ENCODE results near the gene CHRM4. TPM values are rescaled to one million over a fixed set of nuclear protein-coding genes. Genes with fewer than 3 reads are reported as not detected.

CHRM4 gene
- polyA plus RNA-seq, 6 donors from 2014 or later: 0.27 to 0.94 (median 0.34) TPM; not detected in 1

- peaks cover 0 to 9% of the 10 kb centered on the region in 2 donors for H3K36me3 Mint-ChIP-seq
- peak; percentile 73 for DNase-seq
- no peaks in the 10 kb centered on the region for H3K9me3 Mint-ChIP-seq
- H3K27ac Mint-ChIP-seq: peak overlapping the region in 2 of 6 donors; percentile 70 to 78
- H3K27me3 Mint-ChIP-seq: peaks cover 25 to 47% (median 39%) of the 10 kb centered on the region in 3 donors
- H3K4me1 Mint-ChIP-seq: peaks cover 8 to 22% (median 17%) of the 10 kb centered on the region in 3 donors
- peak; percentile 84 to 85 for ATAC-seq (ENCODE audit: low read depth in 2 of 2)
- peak overlapping the region; percentile 57 to 85 (median 76) for H3K4me3 Mint-ChIP-seq
These were observed 1.1 kb upstream of the CHRM4 start for GRCh38 chr11:46392421-46393230.

- Mint-ChIP-seq H3K4me3 (peak overlapping the region in 1 of 8 donors; percentile 63), H3K36me3 (peaks cover 0 to 9% of the 10 kb centered on the region in 2 donors), H3K4me1 (peaks cover 8 to 22% (median 17%) of the 10 kb centered on the region in 3 donors), H3K27ac (no peak overlapping the region), H3K9me3 (peaks cover 0 to 2% (median 0%) of the 10 kb centered on the region in 7 donors), H3K27me3 (peaks cover 38 to 61% (median 54%) of the 10 kb centered on the region in 3 donors)
- no peak for DNase-seq
- ATAC-seq (ENCODE audit: low read depth in 2 of 2): no peak
These were observed 394 bp downstream of the CHRM4 start for GRCh38 chr11:46391186-46391577.

- no peak for ATAC-seq (ENCODE audit: low read depth in 2 of 2)
- Mint-ChIP-seq H3K4me3 (peak overlapping the region in 5 of 8 donors; percentile 24 to 63 (median 56)), H3K4me1 (peaks cover 8 to 22% (median 17%) of the 10 kb centered on the region in 3 donors), H3K27ac (peak overlapping the region in 1 of 6 donors; percentile 71), H3K9me3 (peaks cover 0 to 3% (median 0%) of the 10 kb centered on the region in 7 donors), H3K36me3 (peaks cover 0 to 14% of the 10 kb centered on the region in 2 donors), H3K27me3 (peaks cover 43 to 68% (median 60%) of the 10 kb centered on the region in 3 donors)
- DNase-seq: no peak
These were observed 1.0 kb downstream of the CHRM4 start for GRCh38 chr11:46390331-46391171.

GRCh38 chr11:46389450-46390330 lies 1.9 kb downstream of the CHRM4 start:
- DNase-seq (no peak), ATAC-seq (ENCODE audit: low read depth in 2 of 2) (peak; percentile 35 to 36)
- peak overlapping the region in 1 of 6 donors; percentile 26 for H3K27ac Mint-ChIP-seq
- peaks cover 0 to 3% (median 0%) of the 10 kb centered on the region in 7 donors for H3K9me3 Mint-ChIP-seq
- H3K36me3 Mint-ChIP-seq: peaks cover 0 to 14% of the 10 kb centered on the region in 2 donors
- H3K4me1 Mint-ChIP-seq: peaks cover 8 to 22% (median 17%) of the 10 kb centered on the region in 3 donors
- H3K27me3 Mint-ChIP-seq: peaks cover 43 to 76% (median 69%) of the 10 kb centered on the region in 3 donors
- peak overlapping the region in 6 of 8 donors; percentile 23 to 66 (median 48) for H3K4me3 Mint-ChIP-seq

- H3K27ac Mint-ChIP-seq: no peak overlapping the region
- peaks cover 0 to 14% of the 10 kb centered on the region in 2 donors for H3K36me3 Mint-ChIP-seq
- peak overlapping the region in 4 of 8 donors; percentile 16 to 63 (median 50) for H3K4me3 Mint-ChIP-seq
- H3K9me3 Mint-ChIP-seq: peaks cover 0 to 3% (median 0%) of the 10 kb centered on the region in 7 donors
- DNase-seq (no peak), ATAC-seq (ENCODE audit: low read depth in 2 of 2) (no peak)
- H3K27me3 Mint-ChIP-seq: peaks cover 40 to 85% (median 70%) of the 10 kb centered on the region in 3 donors
- H3K4me1 Mint-ChIP-seq: peaks cover 8 to 22% (median 17%) of the 10 kb centered on the region in 3 donors
These were observed 2.7 kb downstream of the CHRM4 start for GRCh38 chr11:46388619-46389449.

- DNase-seq (no peak), ATAC-seq (ENCODE audit: low read depth in 2 of 2) (no peak)
- peaks cover 8 to 18% (median 13%) of the 10 kb centered on the region in 3 donors for H3K4me1 Mint-ChIP-seq
- H3K4me3 Mint-ChIP-seq: peak overlapping the region in 1 of 8 donors; percentile 16
- H3K36me3 Mint-ChIP-seq: peaks cover 0 to 14% of the 10 kb centered on the region in 2 donors
- peaks cover 0 to 3% (median 0%) of the 10 kb centered on the region in 7 donors for H3K9me3 Mint-ChIP-seq
- peak overlapping the region in 1 of 6 donors; percentile 91 for H3K27ac Mint-ChIP-seq
- H3K27me3 Mint-ChIP-seq: peaks cover 38 to 84% (median 68%) of the 10 kb centered on the region in 3 donors
These were observed 3.5 kb downstream of the CHRM4 start for GRCh38 chr11:46387919-46388618.

- H3K27ac Mint-ChIP-seq: peak overlapping the region in 1 of 6 donors; percentile 76
These were observed 4.1 kb downstream of the CHRM4 start for GRCh38 chr11:46387456-46387855.

GRCh38 chr11:46386674-46387073 lies 4.9 kb downstream of the CHRM4 start:
- peaks cover 32 to 84% (median 61%) of the 10 kb centered on the region in 3 donors for H3K27me3 Mint-ChIP-seq
- H3K27ac Mint-ChIP-seq: peak overlapping the region in 1 of 6 donors; percentile 9
- peaks cover 0 to 14% of the 10 kb centered on the region in 2 donors for H3K36me3 Mint-ChIP-seq
- peaks cover 0 to 3% (median 0%) of the 10 kb centered on the region in 7 donors for H3K9me3 Mint-ChIP-seq
- peaks cover 9 to 18% (median 11%) of the 10 kb centered on the region in 3 donors for H3K4me1 Mint-ChIP-seq
- peak overlapping the region in 1 of 8 donors; percentile 30 for H3K4me3 Mint-ChIP-seq
- ATAC-seq (ENCODE audit: low read depth in 2 of 2) (no peak), DNase-seq (no peak)

More at GRCh38 chr11:46387456-46387855, 4.1 kb downstream of the CHRM4 start:
- DNase-seq: no peak
- ATAC-seq (ENCODE audit: low read depth in 2 of 2): no peak
- Mint-ChIP-seq H3K4me3 (no peak overlapping the region), H3K4me1 (peaks cover 4 to 12% (median 8%) of the 10 kb centered on the region in 3 donors), H3K9me3 (peaks cover 0 to 3% (median 0%) of the 10 kb centered on the region in 7 donors), H3K36me3 (peaks cover 0 to 14% of the 10 kb centered on the region in 2 donors), H3K27me3 (peaks cover 32 to 78% (median 62%) of the 10 kb centered on the region in 3 donors)

GRCh38 chr11:46386005-46386578 lies 5.5 kb downstream of the CHRM4 start:
- peaks cover 0 to 14% of the 10 kb centered on the region in 2 donors for H3K36me3 Mint-ChIP-seq
- no peak for ATAC-seq (ENCODE audit: low read depth in 2 of 2)
- no peak for DNase-seq
- peaks cover 0 to 3% (median 0%) of the 10 kb centered on the region in 7 donors for H3K9me3 Mint-ChIP-seq
- H3K4me1 Mint-ChIP-seq: peaks cover 9 to 18% (median 11%) of the 10 kb centered on the region in 3 donors
- peaks cover 32 to 84% (median 61%) of the 10 kb centered on the region in 3 donors for H3K27me3 Mint-ChIP-seq
- peak overlapping the region in 1 of 6 donors; percentile 9 for H3K27ac Mint-ChIP-seq
- H3K4me3 Mint-ChIP-seq: no peak overlapping the region

- no peak for ATAC-seq (ENCODE audit: low read depth in 2 of 2)
- Mint-ChIP-seq H3K27ac (no peak overlapping the region), H3K27me3 (peaks cover 32 to 78% (median 57%) of the 10 kb centered on the region in 3 donors), H3K36me3 (peaks cover 0 to 14% of the 10 kb centered on the region in 2 donors), H3K4me3 (peak overlapping the region in 2 of 8 donors; percentile 21 to 32), H3K9me3 (peaks cover 0 to 3% (median 0%) of the 10 kb centered on the region in 7 donors), H3K4me1 (peaks cover 7 to 18% (median 12%) of the 10 kb centered on the region in 3 donors)
- no peak for DNase-seq
These were observed 6.2 kb downstream of the CHRM4 start for GRCh38 chr11:46385169-46386004.
